PC-3 (cell line): ENCODE measurements around the gene ABLIM1. TPM values are rescaled to one million over a fixed set of nuclear protein-coding genes. Genes with fewer than 3 reads are reported as not detected.

Experiments
- ATAC-seq: fragments of 200-7000 bp; cut with Tn5 transposase; 2 replicates; pipeline ENCODE4 v1.9.1; 2020; ENCODE audit warnings: mild to moderate bottlenecking, moderate library complexity
- BruUV-seq: library from RNA; stranded (reverse); fragments of 400-500 nt; replicated peaks from 2 replicates; lab custom pipeline; 2021; lab: Mats Ljungman, UMichigan
- CTCF ChIA-PET: fragments of 300-600 bp; sonication (Branson Sonifier 250); formaldehyde crosslinking; loops from one replicate; lab custom pipeline; 2022; ENCODE audit warnings: antibody characterized with exemption; lab: Charles Lee
- POLR2A ChIA-PET: fragments of 300-600 bp; sonication (Branson Sonifier 250); formaldehyde crosslinking; loops from one replicate; lab custom pipeline; 2022; ENCODE audit warnings: antibody characterized with exemption; ENCODE audit not compliant: unreplicated experiment; lab: Charles Lee
- DNase-seq: peaks from one replicate; pipeline ENCODE4 v3.0.0-alpha.2; 2015
- H2AFZ ChIP-seq: fragments of 300-600 bp; sonication (generic); 2 replicates; pipeline ENCODE4 v1.6.0; 2016; ENCODE audit warnings: antibody characterized with exemption, low read length
- H3F3A ChIP-seq: fragments of 300-600 bp; sonication (generic); one replicate; pipeline ENCODE4 v1.6.0; 2017; ENCODE audit warnings: antibody characterized with exemption, low read length, control low read depth, mild to moderate bottlenecking; ENCODE audit not compliant: unreplicated experiment
- H3K27ac ChIP-seq: fragments of 300-600 bp; sonication (generic); 2 replicates; pipeline ENCODE4 v1.5.1; 2016; ENCODE audit warnings: mild to moderate bottlenecking, low read length
- H3K27me3 ChIP-seq: fragments of 300-600 bp; sonication (generic); 2 replicates; pipeline ENCODE4 v1.6.1; 2016; ENCODE audit warnings: low read length, mixed read lengths
- H3K36me3 ChIP-seq: fragments of 300-600 bp; sonication (generic); 2 replicates; pipeline ENCODE4 v1.6.1; 2016; ENCODE audit warnings: low read depth, mixed run types, low read length, mixed read lengths
- H3K4me1 ChIP-seq: fragments of 300-600 bp; sonication (generic); 2 replicates; pipeline ENCODE4 v1.5.1; 2016; ENCODE audit warnings: low read length; ENCODE audit not compliant: insufficient read depth
- H3K4me2 ChIP-seq: fragments of 300-600 bp; sonication (generic); 2 replicates; pipeline ENCODE4 v1.6.0; 2016; ENCODE audit warnings: low read length
- H3K4me3 ChIP-seq: fragments of 300-600 bp; sonication (generic); 2 replicates; pipeline ENCODE4 v1.5.1; 2016; ENCODE audit warnings: mild to moderate bottlenecking, low read length, mixed read lengths
- H3K79me2 ChIP-seq: fragments of 300-600 bp; sonication (generic); 2 replicates; pipeline ENCODE4 v1.6.1; 2017; ENCODE audit warnings: low read length, mixed read lengths
- H3K9ac ChIP-seq: fragments of 300-600 bp; sonication (generic); 2 replicates; pipeline ENCODE4 v1.6.0; 2016; ENCODE audit warnings: mild to moderate bottlenecking, low read length
- H3K9me2 ChIP-seq: fragments of 300-600 bp; sonication (generic); replicated peaks from 2 replicates; pipeline ENCODE4 v1.6.1; 2016; ENCODE audit warnings: mixed run types, low read length, mixed read lengths
- H3K9me3 ChIP-seq: fragments of 300-600 bp; sonication (generic); 2 replicates; pipeline ENCODE4 v1.6.1; 2016; ENCODE audit warnings: low read length, mixed read lengths
- H4K20me1 ChIP-seq: fragments of 300-600 bp; sonication (generic); 2 replicates; pipeline ENCODE4 v1.6.1; 2016; ENCODE audit warnings: low read length, mixed read lengths
- EZH2 ChIP-seq: fragments of 300-600 bp; sonication (generic); IDR thresholded peaks from one replicate; pipeline ENCODE4 v1.6.1; 2017; ENCODE audit warnings: antibody characterized with exemption, mild to moderate bottlenecking, low read length; ENCODE audit not compliant: unreplicated experiment
- EZH2phosphoT487 ChIP-seq: fragments of 300-600 bp; sonication (generic); IDR thresholded peaks from 2 replicates; pipeline ENCODE4 v1.6.1; 2018; ENCODE audit warnings: mild to moderate bottlenecking, antibody characterized with exemption, low read length, borderline replicate concordance
- intact Hi-C: fragments of 100-400 bp; cut with micrococcal nuclease; formaldehyde crosslinking; loops from 2 replicates; pipeline ENCODE4 v1.9.0; 2023
- total RNA-seq: library from RNA; depleted of rRNA; stranded (reverse); fragments of >200 nt; gene quantifications from 2 replicates; pipeline ENCODE4 v1.2.3, GENCODE V29; 2014
- TF ChIP-seq, protein P1 (sequence below): fragments of 300-600 bp; sonication (generic); conservative IDR thresholded peaks from 2 replicates; pipeline ENCODE4 v1.5.1; 2017; ENCODE audit warnings: antibody characterized with exemption, low read depth, mild to moderate bottlenecking, low read length

ABLIM1 gene
- total RNA-seq, 1 experiment from 2014 or later, result 12.3 TPM

DNA sequence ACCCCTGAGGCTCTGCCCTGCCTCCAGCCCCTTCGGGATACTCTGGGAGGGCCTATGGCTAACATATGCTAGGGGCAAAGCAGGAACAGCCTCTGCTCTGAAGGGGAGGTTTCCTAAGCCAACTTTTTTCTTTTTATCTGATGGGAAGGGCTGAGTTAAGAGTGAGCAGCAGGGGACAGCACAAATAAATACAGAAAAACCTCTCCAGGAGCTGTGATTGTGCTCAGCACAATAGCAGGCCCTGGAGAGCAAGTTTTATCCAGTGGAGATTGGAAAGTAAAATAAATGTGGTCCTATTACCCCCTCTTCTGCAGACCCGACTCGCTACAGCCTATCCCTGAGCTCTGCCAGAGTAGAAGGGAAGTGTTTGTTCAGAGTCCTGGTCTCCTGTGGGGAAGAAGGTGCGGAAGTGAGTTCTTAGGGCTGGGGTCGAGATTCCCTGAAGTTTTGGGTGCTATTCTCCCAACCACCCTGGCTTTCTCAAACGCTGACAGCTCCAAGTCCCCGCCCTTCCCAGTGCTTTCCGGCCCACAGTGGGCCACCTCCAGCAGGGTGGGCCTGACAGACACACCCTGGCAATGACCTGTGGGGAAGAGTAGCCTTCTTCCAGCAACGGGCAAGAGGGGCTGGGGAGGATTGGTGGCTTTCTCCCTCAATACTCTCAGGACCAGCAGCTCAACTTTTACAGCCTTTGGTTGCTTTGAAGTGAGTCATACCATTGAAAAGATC, 230.8 kb downstream of the ABLIM1 start:
- DNase-seq (no peak), ATAC-seq (no peak)
- Histone ChIP-seq H4K20me1 (no peaks in the 10 kb centered on the region), H2AFZ (no peak overlapping the region), H3K27me3 (no peaks in the 10 kb centered on the region), H3F3A (no peaks in the 10 kb centered on the region), H3K79me2 (no peaks in the 10 kb centered on the region), H3K9ac (no peak overlapping the region), H3K4me1 (no peaks in the 10 kb centered on the region), H3K9me2 (no peaks in the 10 kb centered on the region), H3K27ac (no peak overlapping the region), H3K9me3 (no peaks in the 10 kb centered on the region), H3K4me3 (no peak overlapping the region), H3K36me3 (no peaks in the 10 kb centered on the region), H3K4me2 (no peak overlapping the region)
- BruUV-seq, result no TSS peak
- CTCF ChIA-PET, result interaction anchor here (1.1 kb wide), 1 partner anchor 123 kb away, joined by 4 read pairs; no protein-coding TSS in a partner anchor
- intact Hi-C loops, result no loop called here
- no peak for TF ChIP-seq EZH2phosphoT487
- TF ChIP-seq, protein P1, sequence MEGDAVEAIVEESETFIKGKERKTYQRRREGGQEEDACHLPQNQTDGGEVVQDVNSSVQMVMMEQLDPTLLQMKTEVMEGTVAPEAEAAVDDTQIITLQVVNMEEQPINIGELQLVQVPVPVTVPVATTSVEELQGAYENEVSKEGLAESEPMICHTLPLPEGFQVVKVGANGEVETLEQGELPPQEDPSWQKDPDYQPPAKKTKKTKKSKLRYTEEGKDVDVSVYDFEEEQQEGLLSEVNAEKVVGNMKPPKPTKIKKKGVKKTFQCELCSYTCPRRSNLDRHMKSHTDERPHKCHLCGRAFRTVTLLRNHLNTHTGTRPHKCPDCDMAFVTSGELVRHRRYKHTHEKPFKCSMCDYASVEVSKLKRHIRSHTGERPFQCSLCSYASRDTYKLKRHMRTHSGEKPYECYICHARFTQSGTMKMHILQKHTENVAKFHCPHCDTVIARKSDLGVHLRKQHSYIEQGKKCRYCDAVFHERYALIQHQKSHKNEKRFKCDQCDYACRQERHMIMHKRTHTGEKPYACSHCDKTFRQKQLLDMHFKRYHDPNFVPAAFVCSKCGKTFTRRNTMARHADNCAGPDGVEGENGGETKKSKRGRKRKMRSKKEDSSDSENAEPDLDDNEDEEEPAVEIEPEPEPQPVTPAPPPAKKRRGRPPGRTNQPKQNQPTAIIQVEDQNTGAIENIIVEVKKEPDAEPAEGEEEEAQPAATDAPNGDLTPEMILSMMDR, result no peak
- TF ChIP-seq EZH2, result no peak
- POLR2A ChIA-PET, result no interaction called here

DNA sequence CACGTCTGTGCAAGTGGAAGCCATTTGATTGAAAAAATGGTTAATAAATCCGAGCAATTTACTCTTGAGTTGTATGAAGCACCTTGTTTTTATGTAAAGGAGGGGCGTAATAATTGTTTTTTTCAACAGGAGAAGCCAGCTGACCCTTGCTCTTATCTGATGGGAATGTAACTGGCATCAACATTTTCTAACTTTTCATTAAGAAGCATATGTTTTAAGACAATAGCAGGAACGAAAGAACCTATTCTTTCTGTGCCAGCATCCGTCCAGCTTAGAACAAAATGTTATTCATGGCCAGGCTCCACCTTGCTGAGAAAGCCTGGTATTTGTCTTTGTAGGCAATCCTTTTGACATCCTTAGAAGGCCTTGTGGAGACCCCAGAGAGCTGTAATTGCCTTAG, 231.6 kb downstream of the ABLIM1 start:
- intact Hi-C loops, result no loop called here
- H3K4me2 ChIP-seq, result no peak overlapping the region
- H2AFZ ChIP-seq, result no peak overlapping the region
- no peak overlapping the region for H3K27ac ChIP-seq
- ChIA-PET POLR2A (no interaction called here), CTCF (interaction anchor here (1.1 kb wide), 1 partner anchor 122 kb away, joined by 4 read pairs; no protein-coding TSS in a partner anchor)
- no peak overlapping the region for H3K4me3 ChIP-seq
- no peaks in the 10 kb centered on the region for H3F3A ChIP-seq
- DNase-seq, result no peak
- no peaks in the 10 kb centered on the region for H4K20me1 ChIP-seq
- H3K9ac ChIP-seq, result no peak overlapping the region
- TF ChIP-seq, protein P1, result no peak
- TF ChIP-seq EZH2phosphoT487 (no peak), EZH2 (no peak)
- H3K79me2 ChIP-seq, result no peaks in the 10 kb centered on the region
- no peaks in the 10 kb centered on the region for H3K9me2 ChIP-seq
- H3K27me3 ChIP-seq, result no peaks in the 10 kb centered on the region
- H3K4me1 ChIP-seq, result no peaks in the 10 kb centered on the region
- no peaks in the 10 kb centered on the region for H3K9me3 ChIP-seq
- no peaks in the 10 kb centered on the region for H3K36me3 ChIP-seq
- ATAC-seq, result no peak
- no TSS peak for BruUV-seq
